GM23338 (cell line): ENCODE results near the gene NDST4. TPM values are rescaled to one million over a fixed set of nuclear protein-coding genes. Genes with fewer than 3 reads are reported as not detected.

Source experiments
- ATAC-seq: fragments of 200-7000 bp; cut with Tn5 transposase; 3 replicates; pipeline ENCODE4 v1.9.1; 2020
- DNase-seq: peaks from one replicate; pipeline ENCODE4 v3.0.0-alpha.2; 2015; ENCODE audit warnings: low spot score
- H2AFZ ChIP-seq: fragments of 200-600 bp; sonication (generic); 2 replicates; pipeline ENCODE4 v1.8.0; 2016; ENCODE audit warnings: antibody characterized with exemption, mild to moderate bottlenecking, moderate library complexity
- H3F3A ChIP-seq: fragments of 200-600 bp; sonication (generic); replicated peaks from 2 replicates; pipeline ENCODE4 v1.8.0; 2017; ENCODE audit warnings: antibody characterized with exemption, mixed run types, low read depth
- H3K27ac ChIP-seq: fragments of 200-600 bp; sonication (generic); 2 replicates; pipeline ENCODE4 v1.6.1; 2016; ENCODE audit warnings: low read depth
- H3K27me3 ChIP-seq: fragments of 200-600 bp; sonication (generic); 2 replicates; pipeline ENCODE4 v1.8.0; 2016; ENCODE audit warnings: mild to moderate bottlenecking, mixed run types, moderate library complexity; ENCODE audit not compliant: insufficient read depth
- H3K36me3 ChIP-seq: fragments of 200-600 bp; sonication (generic); 2 replicates; pipeline ENCODE4 v1.8.0; 2016; ENCODE audit warnings: mild to moderate bottlenecking; ENCODE audit not compliant: insufficient read depth
- H3K4me1 ChIP-seq: fragments of 200-600 bp; sonication (generic); 2 replicates; pipeline ENCODE4 v1.8.0; 2016; ENCODE audit warnings: mild to moderate bottlenecking, moderate library complexity; ENCODE audit not compliant: insufficient read depth
- H3K4me2 ChIP-seq: fragments of 200-600 bp; sonication (generic); 2 replicates; pipeline ENCODE4 v1.7.1; 2017; ENCODE audit warnings: mixed run types
- H3K4me3 ChIP-seq: fragments of 200-600 bp; sonication (generic); 2 replicates; pipeline ENCODE4 v1.6.1; 2016; ENCODE audit warnings: mixed run types
- H3K79me2 ChIP-seq: fragments of 200-600 bp; sonication (generic); replicated peaks from 2 replicates; pipeline ENCODE4 v1.8.0; 2017; ENCODE audit warnings: mild to moderate bottlenecking; ENCODE audit not compliant: insufficient read depth
- H3K9me2 ChIP-seq: fragments of 200-600 bp; sonication (generic); 2 replicates; pipeline ENCODE4 v1.8.0; 2017; ENCODE audit not compliant: insufficient read depth
- H4K20me1 ChIP-seq: fragments of 200-600 bp; sonication (generic); replicated peaks from 2 replicates; pipeline ENCODE4 v1.8.0; 2017; ENCODE audit warnings: mild to moderate bottlenecking; ENCODE audit not compliant: insufficient read depth
- H3K27ac Mint-ChIP-seq: 2 replicates; pipeline ENCODE4 v1.8.0; 2020; ENCODE audit warnings: inconsistent platforms, mild to moderate bottlenecking, moderate library complexity, mixed read lengths
- H3K27me3 Mint-ChIP-seq: 3 replicates; pipeline ENCODE4 v1.8.0; 2022; ENCODE audit warnings: low read depth, mild to moderate bottlenecking, moderate library complexity, mixed read lengths, inconsistent platforms; ENCODE audit not compliant: insufficient read depth, poor library complexity
- H3K36me3 Mint-ChIP-seq: 3 replicates; pipeline ENCODE4 v1.8.0; 2021; ENCODE audit warnings: low read depth, mild to moderate bottlenecking, inconsistent platforms, moderate library complexity, mixed read lengths
- H3K4me1 Mint-ChIP-seq: 3 replicates; pipeline ENCODE4 v1.8.0; 2020; ENCODE audit warnings: mild to moderate bottlenecking, inconsistent platforms, mixed read lengths
- H3K4me3 Mint-ChIP-seq: 3 replicates; pipeline ENCODE4 v1.8.0; 2021; ENCODE audit warnings: moderate library complexity, mild to moderate bottlenecking, inconsistent platforms, mixed read lengths
- H3K9me3 Mint-ChIP-seq: 3 replicates; pipeline ENCODE4 v1.8.0; 2020; ENCODE audit warnings: moderate library complexity, mild to moderate bottlenecking, inconsistent platforms, mixed read lengths
- CREB1 ChIP-seq: fragments of 250-450 bp; sonication (Bioruptor Pico); IDR thresholded peaks from 2 replicates; pipeline ENCODE4 v1.5.0; 2020; ENCODE audit warnings: low read depth, mild to moderate bottlenecking, moderate library complexity
- EZH2 ChIP-seq: fragments of 200-600 bp; sonication (generic); IDR thresholded peaks from one replicate; pipeline ENCODE4 v1.8.0; 2017; ENCODE audit warnings: antibody characterized with exemption, mild to moderate bottlenecking, low read depth; ENCODE audit not compliant: unreplicated experiment
- EZH2phosphoT487 ChIP-seq: fragments of 200-600 bp; sonication (generic); IDR thresholded peaks from one replicate; pipeline ENCODE4 v1.8.1; 2018; ENCODE audit warnings: antibody characterized with exemption; ENCODE audit not compliant: unreplicated experiment
- JUNB ChIP-seq: IDR thresholded peaks from one replicate; pipeline ENCODE4 v1.6.1; 2016; ENCODE audit warnings: antibody characterized with exemption; ENCODE audit not compliant: unreplicated experiment
- NANOG ChIP-seq: IDR thresholded peaks from 2 replicates; pipeline ENCODE4 v1.6.1; 2016; ENCODE audit warnings: antibody characterized with exemption, borderline replicate concordance
- POLR2AphosphoS5 ChIP-seq: IDR thresholded peaks from 2 replicates; pipeline ENCODE4 v1.6.1; 2016; ENCODE audit warnings: antibody characterized with exemption, low read depth
- STAT1 ChIP-seq: IDR thresholded peaks from one replicate; pipeline ENCODE4 v1.6.1; 2016; ENCODE audit warnings: antibody characterized with exemption; ENCODE audit not compliant: unreplicated experiment
- ZNF331 ChIP-seq: fragments of 250-450 bp; sonication (Bioruptor Pico); IDR thresholded peaks from 2 replicates; pipeline ENCODE4 v1.5.0; 2020; ENCODE audit warnings: low read depth, mild to moderate bottlenecking, moderate library complexity
- polyA plus RNA-seq: library from polyadenylated mRNA; unstranded; fragments of >200 nt; fragmentation: Nextera tagmentation; extraction: Ambion mirVana; gene quantifications from 2 replicates; pipeline ENCODE4 v1.2.1, GENCODE V29; 2016
- total RNA-seq: library from RNA; depleted of rRNA; stranded (reverse); fragments of >200 nt; shearing (Covaris generic); gene quantifications from 2 replicates; pipeline ENCODE4 v1.2.3, GENCODE V29; 2014
- TF ChIP-seq, protein P1 (sequence below): IDR thresholded peaks from one replicate; pipeline ENCODE4 v1.6.1; 2018; ENCODE audit warnings: antibody characterized with exemption; ENCODE audit not compliant: unreplicated experiment
- TF ChIP-seq, protein P2 (sequence below): IDR thresholded peaks from 2 replicates; pipeline ENCODE4 v1.6.1; 2016; ENCODE audit warnings: antibody characterized with exemption
- TF ChIP-seq, protein P3 (sequence below): fragments of 250-450 bp; sonication (Bioruptor Pico); IDR thresholded peaks from 2 replicates; pipeline ENCODE4 v1.5.0; 2020; ENCODE audit warnings: mild to moderate bottlenecking, moderate library complexity

The NDST4 gene
- total and polyA plus RNA-seq, 2 experiments from 2014 or later = not detected

DNA sequence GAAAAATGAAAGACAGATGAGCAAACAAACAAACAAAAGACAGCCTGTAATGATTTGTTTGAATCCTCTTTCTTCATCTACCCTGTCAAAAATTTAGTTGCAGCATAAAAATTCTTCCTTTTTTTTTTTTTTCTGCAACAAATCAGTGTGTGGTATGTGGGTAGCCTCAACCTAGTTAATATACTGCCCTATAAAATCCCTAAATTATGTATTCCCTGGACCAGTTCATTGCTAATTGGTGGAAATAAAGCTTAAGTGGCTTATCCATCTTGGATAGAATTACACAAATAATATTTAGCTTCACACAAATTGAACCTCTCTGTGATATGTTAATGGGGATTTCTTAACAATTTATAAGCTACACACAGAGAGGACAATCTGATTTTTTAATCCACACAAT is 208.4 kb downstream of the NDST4 start:
- H3K4me1 ChIP-seq = no peaks in the 10 kb centered on the region
- Mint-ChIP-seq H3K27me3 (no peaks in the 10 kb centered on the region), H3K4me1 (no peaks in the 10 kb centered on the region), H3K36me3 (no peaks in the 10 kb centered on the region), H3K9me3 (no peaks in the 10 kb centered on the region), H3K4me3 (no peak overlapping the region), H3K27ac (no peak overlapping the region)
- H3K4me2 ChIP-seq = no peak overlapping the region
- ATAC-seq = no peak
- no peaks in the 10 kb centered on the region for H4K20me1 ChIP-seq
- no peak overlapping the region for H2AFZ ChIP-seq
- no peak for DNase-seq
- no peak overlapping the region for H3K4me3 ChIP-seq
- no peak overlapping the region for H3K27ac ChIP-seq
- H3K27me3 ChIP-seq = no peaks in the 10 kb centered on the region
- no peaks in the 10 kb centered on the region for H3F3A ChIP-seq
- no peaks in the 10 kb centered on the region for H3K9me2 ChIP-seq
- H3K79me2 ChIP-seq = no peaks in the 10 kb centered on the region
- TF ChIP-seq POLR2AphosphoS5 (no peak), CREB1 (CRISPR knock-in tag) (no peak)
- no peaks in the 10 kb centered on the region for H3K36me3 ChIP-seq

DNA sequence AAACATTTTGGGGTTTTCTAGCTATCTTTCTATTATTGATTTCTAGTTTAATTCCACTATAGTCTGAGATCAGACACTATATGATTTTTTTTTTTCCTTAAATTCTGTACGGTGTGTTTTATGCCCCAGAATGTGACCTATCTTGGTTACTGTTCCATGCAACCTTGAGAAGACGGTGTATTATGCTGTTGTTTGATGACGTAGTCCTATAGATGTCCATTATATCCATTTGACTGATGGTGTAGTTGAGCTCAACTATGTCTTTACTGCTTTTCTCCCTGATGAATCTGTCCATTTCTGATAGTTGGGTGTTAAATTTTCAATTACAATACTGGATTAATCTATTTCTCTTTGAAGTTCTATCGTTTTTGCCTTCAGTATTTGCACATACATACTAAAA is 212.5 kb downstream of the NDST4 start:
- Mint-ChIP-seq H3K36me3 (no peaks in the 10 kb centered on the region), H3K27ac (no peak overlapping the region)
- H3K9me2 ChIP-seq = no peaks in the 10 kb centered on the region
- TF ChIP-seq JUNB = no peak
- no peak for TF ChIP-seq EZH2
- TF ChIP-seq, protein P1, sequence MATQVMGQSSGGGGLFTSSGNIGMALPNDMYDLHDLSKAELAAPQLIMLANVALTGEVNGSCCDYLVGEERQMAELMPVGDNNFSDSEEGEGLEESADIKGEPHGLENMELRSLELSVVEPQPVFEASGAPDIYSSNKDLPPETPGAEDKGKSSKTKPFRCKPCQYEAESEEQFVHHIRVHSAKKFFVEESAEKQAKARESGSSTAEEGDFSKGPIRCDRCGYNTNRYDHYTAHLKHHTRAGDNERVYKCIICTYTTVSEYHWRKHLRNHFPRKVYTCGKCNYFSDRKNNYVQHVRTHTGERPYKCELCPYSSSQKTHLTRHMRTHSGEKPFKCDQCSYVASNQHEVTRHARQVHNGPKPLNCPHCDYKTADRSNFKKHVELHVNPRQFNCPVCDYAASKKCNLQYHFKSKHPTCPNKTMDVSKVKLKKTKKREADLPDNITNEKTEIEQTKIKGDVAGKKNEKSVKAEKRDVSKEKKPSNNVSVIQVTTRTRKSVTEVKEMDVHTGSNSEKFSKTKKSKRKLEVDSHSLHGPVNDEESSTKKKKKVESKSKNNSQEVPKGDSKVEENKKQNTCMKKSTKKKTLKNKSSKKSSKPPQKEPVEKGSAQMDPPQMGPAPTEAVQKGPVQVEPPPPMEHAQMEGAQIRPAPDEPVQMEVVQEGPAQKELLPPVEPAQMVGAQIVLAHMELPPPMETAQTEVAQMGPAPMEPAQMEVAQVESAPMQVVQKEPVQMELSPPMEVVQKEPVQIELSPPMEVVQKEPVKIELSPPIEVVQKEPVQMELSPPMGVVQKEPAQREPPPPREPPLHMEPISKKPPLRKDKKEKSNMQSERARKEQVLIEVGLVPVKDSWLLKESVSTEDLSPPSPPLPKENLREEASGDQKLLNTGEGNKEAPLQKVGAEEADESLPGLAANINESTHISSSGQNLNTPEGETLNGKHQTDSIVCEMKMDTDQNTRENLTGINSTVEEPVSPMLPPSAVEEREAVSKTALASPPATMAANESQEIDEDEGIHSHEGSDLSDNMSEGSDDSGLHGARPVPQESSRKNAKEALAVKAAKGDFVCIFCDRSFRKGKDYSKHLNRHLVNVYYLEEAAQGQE = no peak
- TF ChIP-seq, protein P2, sequence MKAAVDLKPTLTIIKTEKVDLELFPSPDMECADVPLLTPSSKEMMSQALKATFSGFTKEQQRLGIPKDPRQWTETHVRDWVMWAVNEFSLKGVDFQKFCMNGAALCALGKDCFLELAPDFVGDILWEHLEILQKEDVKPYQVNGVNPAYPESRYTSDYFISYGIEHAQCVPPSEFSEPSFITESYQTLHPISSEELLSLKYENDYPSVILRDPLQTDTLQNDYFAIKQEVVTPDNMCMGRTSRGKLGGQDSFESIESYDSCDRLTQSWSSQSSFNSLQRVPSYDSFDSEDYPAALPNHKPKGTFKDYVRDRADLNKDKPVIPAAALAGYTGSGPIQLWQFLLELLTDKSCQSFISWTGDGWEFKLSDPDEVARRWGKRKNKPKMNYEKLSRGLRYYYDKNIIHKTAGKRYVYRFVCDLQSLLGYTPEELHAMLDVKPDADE = no peak
- TF ChIP-seq, protein P3, sequence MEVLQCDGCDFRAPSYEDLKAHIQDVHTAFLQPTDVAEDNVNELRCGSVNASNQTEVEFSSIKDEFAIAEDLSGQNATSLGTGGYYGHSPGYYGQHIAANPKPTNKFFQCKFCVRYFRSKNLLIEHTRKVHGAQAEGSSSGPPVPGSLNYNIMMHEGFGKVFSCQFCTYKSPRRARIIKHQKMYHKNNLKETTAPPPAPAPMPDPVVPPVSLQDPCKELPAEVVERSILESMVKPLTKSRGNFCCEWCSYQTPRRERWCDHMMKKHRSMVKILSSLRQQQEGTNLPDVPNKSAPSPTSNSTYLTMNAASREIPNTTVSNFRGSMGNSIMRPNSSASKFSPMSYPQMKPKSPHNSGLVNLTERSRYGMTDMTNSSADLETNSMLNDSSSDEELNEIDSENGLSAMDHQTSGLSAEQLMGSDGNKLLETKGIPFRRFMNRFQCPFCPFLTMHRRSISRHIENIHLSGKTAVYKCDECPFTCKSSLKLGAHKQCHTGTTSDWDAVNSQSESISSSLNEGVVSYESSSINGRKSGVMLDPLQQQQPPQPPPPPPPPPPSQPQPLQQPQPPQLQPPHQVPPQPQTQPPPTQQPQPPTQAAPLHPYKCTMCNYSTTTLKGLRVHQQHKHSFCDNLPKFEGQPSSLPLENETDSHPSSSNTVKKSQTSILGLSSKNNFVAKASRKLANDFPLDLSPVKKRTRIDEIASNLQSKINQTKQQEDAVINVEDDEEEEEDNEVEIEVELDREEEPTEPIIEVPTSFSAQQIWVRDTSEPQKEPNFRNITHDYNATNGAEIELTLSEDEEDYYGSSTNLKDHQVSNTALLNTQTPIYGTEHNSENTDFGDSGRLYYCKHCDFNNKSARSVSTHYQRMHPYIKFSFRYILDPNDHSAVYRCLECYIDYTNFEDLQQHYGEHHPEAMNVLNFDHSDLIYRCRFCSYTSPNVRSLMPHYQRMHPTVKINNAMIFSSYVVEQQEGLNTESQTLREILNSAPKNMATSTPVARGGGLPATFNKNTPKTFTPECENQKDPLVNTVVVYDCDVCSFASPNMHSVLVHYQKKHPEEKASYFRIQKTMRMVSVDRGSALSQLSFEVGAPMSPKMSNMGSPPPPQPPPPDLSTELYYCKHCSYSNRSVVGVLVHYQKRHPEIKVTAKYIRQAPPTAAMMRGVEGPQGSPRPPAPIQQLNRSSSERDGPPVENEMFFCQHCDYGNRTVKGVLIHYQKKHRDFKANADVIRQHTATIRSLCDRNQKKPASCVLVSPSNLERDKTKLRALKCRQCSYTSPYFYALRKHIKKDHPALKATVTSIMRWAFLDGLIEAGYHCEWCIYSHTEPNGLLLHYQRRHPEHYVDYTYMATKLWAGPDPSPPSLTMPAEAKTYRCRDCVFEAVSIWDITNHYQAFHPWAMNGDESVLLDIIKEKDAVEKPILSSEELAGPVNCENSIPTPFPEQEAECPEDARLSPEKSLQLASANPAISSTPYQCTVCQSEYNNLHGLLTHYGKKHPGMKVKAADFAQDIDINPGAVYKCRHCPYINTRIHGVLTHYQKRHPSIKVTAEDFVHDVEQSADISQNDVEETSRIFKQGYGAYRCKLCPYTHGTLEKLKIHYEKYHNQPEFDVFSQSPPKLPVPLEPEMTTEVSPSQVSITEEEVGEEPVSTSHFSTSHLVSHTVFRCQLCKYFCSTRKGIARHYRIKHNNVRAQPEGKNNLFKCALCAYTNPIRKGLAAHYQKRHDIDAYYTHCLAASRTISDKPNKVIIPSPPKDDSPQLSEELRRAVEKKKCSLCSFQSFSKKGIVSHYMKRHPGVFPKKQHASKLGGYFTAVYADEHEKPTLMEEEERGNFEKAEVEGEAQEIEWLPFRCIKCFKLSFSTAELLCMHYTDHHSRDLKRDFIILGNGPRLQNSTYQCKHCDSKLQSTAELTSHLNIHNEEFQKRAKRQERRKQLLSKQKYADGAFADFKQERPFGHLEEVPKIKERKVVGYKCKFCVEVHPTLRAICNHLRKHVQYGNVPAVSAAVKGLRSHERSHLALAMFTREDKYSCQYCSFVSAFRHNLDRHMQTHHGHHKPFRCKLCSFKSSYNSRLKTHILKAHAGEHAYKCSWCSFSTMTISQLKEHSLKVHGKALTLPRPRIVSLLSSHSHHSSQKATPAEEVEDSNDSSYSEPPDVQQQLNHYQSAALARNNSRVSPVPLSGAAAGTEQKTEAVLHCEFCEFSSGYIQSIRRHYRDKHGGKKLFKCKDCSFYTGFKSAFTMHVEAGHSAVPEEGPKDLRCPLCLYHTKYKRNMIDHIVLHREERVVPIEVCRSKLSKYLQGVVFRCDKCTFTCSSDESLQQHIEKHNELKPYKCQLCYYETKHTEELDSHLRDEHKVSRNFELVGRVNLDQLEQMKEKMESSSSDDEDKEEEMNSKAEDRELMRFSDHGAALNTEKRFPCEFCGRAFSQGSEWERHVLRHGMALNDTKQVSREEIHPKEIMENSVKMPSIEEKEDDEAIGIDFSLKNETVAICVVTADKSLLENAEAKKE (CRISPR knock-in tag) = no peak
- no peak for TF ChIP-seq EZH2phosphoT487
- no peak for TF ChIP-seq ZNF331
- no peak for TF ChIP-seq STAT1
- no peak for TF ChIP-seq NANOG

More for the DNA sequence above, 212.5 kb downstream of the NDST4 start:
- no peak overlapping the region for H3K4me3 Mint-ChIP-seq
- H3K27ac ChIP-seq = no peak overlapping the region
- DNase-seq (no peak), ATAC-seq (no peak)
- no peak overlapping the region for H3K4me2 ChIP-seq
- H3K4me3 ChIP-seq = no peak overlapping the region
- no peaks in the 10 kb centered on the region for H3K27me3 ChIP-seq
- H3K27me3 Mint-ChIP-seq = no peaks in the 10 kb centered on the region
- H3K4me1 Mint-ChIP-seq = no peaks in the 10 kb centered on the region
- no peak overlapping the region for H2AFZ ChIP-seq
- H3K9me3 Mint-ChIP-seq = no peaks in the 10 kb centered on the region
- no peaks in the 10 kb centered on the region for H3K4me1 ChIP-seq
- H3K79me2 ChIP-seq = no peaks in the 10 kb centered on the region
- no peaks in the 10 kb centered on the region for H3F3A ChIP-seq
- H4K20me1 ChIP-seq = no peaks in the 10 kb centered on the region
- no peaks in the 10 kb centered on the region for H3K36me3 ChIP-seq
